ENCODE results near the gene HMGCLL1.

DNA sequence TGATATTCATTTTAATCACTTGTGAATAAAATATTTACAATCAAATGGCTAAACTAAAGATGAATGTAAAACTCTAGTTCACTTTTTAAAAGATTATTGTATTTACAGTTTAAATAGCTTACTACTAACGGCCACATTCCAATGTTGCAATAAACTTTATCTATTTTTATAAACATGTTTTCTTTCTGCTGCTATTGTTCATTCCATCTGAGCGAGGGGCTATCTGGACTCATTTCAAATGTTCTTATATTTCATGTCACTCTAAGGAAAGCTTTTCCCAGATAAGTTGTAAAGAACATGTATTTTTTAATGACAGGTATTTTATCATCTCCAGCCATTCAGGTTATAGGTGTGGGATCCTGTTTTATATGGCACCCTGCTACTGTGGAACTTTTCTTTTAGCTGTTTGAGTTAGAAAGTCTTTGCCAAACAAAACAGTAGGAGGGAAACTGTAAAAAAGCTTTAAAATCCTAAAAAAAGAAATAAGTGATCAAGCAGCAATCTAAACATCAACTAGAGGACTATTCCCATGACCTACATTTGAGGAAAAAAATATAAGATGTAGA is 42.5 kb downstream of the HMGCLL1 start:
- TF ChIP-seq POLR2A (IDR thresholded peaks at IDR 0.05; ENCODE audit: low read depth, low read length) (no peak), TAF1 (IDR thresholded peaks at IDR 0.05; ENCODE audit: borderline replicate concordance, low read depth, low read length) (no peak)
